AG09319 (cell line): Measurements from ENCODE around the gene LCA5L.

Source experiments
- DNase-seq: peaks from one replicate; pipeline ENCODE4 v3.0.0-alpha.2; 2010; ENCODE audit warnings: low read depth; ENCODE audit errors: extremely low read depth
- TF ChIP-seq, protein P1 (sequence below): IDR thresholded peaks from 2 replicates; pipeline ENCODE4 v1.5.1; 2011; ENCODE audit warnings: low read depth, mild to moderate bottlenecking, inconsistent platforms, low read length, moderate library complexity

Gene LCA5L

DNA sequence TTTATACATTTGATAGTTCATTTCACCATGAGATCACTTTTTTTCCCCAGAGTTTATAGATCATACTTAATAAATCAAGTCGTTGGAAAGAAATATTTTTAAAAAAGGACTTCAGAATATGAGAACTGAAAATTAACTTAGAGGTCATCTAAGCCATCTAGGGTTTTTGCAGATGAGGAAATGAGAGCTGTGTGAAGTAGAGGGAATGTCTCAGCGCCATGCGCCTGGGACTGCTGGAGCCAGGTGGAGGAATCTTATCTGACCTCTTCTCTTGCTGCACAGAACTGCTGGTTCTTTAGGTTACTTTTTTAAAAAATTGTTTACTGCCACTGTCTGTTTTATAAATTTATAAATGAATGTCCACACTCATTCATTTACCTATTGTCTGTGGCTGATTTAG, 17.7 kb upstream of the LCA5L start:
- TF ChIP-seq, protein P1, sequence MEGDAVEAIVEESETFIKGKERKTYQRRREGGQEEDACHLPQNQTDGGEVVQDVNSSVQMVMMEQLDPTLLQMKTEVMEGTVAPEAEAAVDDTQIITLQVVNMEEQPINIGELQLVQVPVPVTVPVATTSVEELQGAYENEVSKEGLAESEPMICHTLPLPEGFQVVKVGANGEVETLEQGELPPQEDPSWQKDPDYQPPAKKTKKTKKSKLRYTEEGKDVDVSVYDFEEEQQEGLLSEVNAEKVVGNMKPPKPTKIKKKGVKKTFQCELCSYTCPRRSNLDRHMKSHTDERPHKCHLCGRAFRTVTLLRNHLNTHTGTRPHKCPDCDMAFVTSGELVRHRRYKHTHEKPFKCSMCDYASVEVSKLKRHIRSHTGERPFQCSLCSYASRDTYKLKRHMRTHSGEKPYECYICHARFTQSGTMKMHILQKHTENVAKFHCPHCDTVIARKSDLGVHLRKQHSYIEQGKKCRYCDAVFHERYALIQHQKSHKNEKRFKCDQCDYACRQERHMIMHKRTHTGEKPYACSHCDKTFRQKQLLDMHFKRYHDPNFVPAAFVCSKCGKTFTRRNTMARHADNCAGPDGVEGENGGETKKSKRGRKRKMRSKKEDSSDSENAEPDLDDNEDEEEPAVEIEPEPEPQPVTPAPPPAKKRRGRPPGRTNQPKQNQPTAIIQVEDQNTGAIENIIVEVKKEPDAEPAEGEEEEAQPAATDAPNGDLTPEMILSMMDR: no peak
- no peak for DNase-seq

DNA sequence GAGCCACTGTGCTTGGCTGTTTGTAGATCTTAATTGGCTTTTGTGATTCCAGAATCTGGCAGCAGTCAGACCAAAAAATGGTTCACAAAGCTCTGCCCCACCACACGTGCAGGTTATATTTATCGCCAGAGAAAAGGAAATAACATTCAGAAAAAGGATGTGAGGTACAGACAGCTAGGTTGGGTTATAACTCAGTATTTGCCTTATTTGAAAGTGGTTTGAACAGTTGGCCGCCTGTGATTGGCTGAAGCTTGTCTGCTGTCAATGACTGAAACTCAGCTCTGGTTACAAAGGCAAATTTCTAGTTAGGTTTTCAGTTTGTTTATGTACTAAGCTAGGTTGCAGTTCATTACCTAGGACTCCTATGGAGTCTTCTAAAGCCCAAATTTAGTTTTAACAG, 15.8 kb upstream of the LCA5L start:
- TF ChIP-seq, protein P1: no peak
- no peak for DNase-seq

DNA sequence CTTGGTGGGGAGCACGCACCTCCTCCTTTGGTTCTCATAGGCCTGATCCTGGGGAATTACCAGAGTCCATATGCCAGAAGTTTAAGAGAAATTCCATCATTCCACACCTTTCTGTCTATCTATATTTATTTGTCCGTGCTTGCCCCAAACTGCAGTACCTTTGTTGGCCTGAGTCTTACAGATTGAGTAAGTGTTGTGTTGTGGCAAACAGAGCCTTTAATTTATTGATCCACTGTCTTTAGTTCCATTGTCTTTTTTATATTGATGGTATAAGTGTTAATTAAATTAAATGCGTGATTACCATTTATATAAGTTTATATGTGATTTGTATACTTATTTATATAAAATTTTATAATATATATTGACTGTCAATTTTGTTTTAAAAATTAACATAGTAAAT, 11.1 kb upstream of the LCA5L start:
- TF ChIP-seq, protein P1: no peak
- DNase-seq: no peak

DNA sequence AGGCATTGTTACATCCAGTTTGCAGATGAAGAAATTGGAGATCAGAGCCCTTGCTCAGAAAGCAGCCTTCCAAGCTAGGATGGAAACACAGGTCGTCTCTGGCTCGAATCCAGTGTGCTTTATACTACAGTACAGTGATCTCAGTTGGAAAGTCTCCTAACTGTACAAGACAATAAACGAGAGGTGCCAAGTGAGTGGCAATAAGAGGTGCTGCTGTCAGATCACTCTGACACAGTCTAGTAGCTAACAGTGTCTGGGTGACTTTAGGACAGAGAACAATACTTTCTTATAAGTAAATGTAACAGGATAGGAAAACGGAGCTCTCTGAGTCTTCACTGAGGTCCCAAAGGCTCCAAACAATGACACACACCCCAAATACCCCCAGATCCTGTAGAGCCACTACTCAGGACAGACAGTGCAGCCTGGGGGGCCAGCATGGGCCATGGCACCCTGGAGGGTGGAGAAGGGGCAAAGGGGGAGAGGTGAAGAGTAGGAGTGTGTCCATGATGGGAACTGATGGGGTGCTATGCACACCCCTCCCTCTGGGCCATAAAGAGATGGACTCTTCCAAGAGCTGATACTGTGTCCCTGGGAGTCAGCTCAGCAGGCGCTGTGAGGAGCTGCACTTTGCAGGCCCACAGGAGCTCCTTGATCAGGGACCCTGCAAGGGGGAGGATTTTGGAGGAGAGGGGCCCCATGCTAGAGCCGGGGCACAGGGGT, 9.5 kb upstream of the LCA5L start:
- no peak for DNase-seq
- TF ChIP-seq, protein P1: no peak

DNA sequence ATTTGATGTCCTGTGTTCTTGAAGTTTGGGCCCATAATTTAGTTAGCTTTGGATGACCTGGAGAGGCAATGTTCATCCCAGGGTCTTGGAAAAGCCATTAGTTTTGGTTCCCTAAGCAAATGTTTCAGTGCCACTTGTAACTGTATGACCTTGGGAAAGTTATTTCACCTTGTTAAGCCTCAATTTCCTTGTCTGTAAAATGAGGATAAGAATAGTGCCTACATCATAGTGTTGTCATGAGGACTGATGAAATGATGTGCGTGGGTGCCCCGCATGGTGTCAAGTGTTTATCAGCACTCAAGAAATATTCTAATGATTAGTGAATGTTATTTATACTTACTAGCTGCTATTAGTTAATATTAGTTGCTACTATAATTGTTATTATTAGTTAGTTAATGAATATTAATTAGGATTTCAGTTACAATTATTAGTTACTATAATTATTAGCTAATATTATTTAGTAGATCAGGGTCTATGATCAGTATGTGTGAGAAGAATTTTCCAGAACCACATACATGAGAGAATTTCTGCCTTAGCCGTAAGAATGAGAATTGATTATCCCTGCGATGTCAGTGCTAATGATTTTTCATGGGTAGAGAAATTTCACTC, 8.1 kb upstream of the LCA5L start:
- TF ChIP-seq, protein P1: no peak
- no peak for DNase-seq

DNA sequence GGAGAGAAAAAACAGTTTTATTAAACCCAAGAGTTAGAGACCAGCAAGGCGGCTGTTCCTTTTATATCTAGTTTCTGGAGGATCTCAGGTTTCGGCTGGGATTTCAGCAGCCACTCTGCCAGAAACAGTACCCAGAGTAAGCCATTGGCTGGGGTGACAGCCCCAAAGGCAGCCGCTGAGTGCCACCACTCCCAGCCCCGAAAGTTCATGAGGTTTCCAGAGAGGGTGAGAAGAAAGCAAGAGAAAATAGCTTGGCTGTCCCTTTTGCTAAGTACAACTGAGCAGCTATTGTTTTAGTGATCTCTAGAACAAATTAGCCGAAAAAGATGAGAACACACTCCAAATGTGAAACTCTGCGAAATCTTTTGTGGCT, 7.4 kb upstream of the LCA5L start:
- no peak for DNase-seq
- TF ChIP-seq, protein P1: no peak

DNA sequence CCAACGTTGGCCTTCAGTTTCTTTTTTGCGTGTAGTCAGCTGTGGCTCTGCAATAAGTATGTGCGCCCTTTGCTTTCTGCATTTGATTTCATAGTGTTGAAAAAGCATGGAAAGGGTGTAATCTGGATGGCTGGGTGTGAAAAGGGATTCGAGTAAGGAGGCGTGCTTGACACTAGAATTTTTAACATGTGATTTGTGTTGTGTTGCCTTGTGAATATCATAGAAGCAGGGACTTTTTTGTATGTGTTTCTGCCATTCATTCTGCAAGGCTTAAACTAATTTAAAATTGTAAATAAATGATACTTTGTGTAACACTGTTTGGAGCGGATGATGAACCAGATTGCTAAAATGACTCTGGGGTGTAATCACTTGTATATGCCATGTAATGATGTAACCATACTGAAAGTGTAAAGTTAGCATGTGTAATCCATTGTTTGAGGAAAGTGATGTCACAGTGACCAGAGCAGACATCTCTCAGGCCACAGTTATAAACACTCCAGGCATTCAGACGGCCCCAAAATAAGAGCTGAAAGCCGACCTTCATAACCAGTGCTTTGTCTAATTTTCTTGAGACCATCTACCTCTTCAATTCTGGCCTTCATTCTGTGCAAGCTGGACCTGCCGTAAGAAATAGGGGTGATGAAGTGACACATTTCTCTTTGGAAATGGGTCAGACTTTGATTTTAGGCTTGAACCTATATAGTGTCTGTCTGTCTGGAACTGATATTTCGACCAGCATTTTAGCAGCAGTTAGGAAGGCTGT, 6.8 kb upstream of the LCA5L start:
- DNase-seq: peak; percentile 43
- TF ChIP-seq, protein P1: no peak
